GM21367 (cell line): ENCODE data around the gene UPK1B.
A peak's percentile ranks its signal among the peaks of the same experiment; 100 is the strongest.

Source experiments
- ATAC-seq: cut with Tn5 transposase; IDR thresholded peaks from one replicate; pipeline ENCODE4 v1.9.1; 2021; ENCODE audit not compliant: unreplicated experiment

Gene UPK1B

GRCh38 chr3:119175872-119176756 is 2.7 kb downstream of the UPK1B start:
- no peak for ATAC-seq

GRCh38 chr3:119176778-119177177 is 3.4 kb downstream of the UPK1B start:
- no peak for ATAC-seq

GRCh38 chr3:119177321-119177720 is 3.9 kb downstream of the UPK1B start:
- ATAC-seq, result no peak

GRCh38 chr3:119181765-119182164 is 8.4 kb downstream of the UPK1B start:
- ATAC-seq, result no peak

GRCh38 chr3:119184111-119184510 is 10.7 kb downstream of the UPK1B start:
- no peak for ATAC-seq

- no peak for ATAC-seq
These were observed 11.6 kb downstream of the UPK1B start for GRCh38 chr3:119184796-119185570.

- no peak for ATAC-seq
These were observed 13.9 kb downstream of the UPK1B start for GRCh38 chr3:119187266-119187665.

- no peak for ATAC-seq
These were observed 18.4 kb downstream of the UPK1B start for GRCh38 chr3:119191800-119192199.

- ATAC-seq, result no peak
These were observed 21.1 kb downstream of the UPK1B start for GRCh38 chr3:119194237-119195150.

GRCh38 chr3:119195151-119195476 is 21.7 kb downstream of the UPK1B start:
- ATAC-seq, result no peak

GRCh38 chr3:119195911-119196310 is 22.5 kb downstream of the UPK1B start:
- no peak for ATAC-seq

- no peak for ATAC-seq
These were observed 31.8 kb downstream of the UPK1B start for GRCh38 chr3:119205209-119205608.

GRCh38 chr3:119205685-119206084 is 32.3 kb downstream of the UPK1B start:
- no peak for ATAC-seq

- no peak for ATAC-seq
These were observed 33.5 kb downstream of the UPK1B start for GRCh38 chr3:119206611-119207511.

- ATAC-seq, result no peak
These were observed 34.1 kb downstream of the UPK1B start for GRCh38 chr3:119207512-119207875.

GRCh38 chr3:119211193-119211592 is 37.8 kb downstream of the UPK1B start:
- no peak for ATAC-seq

GRCh38 chr3:119211803-119212202 is 38.4 kb downstream of the UPK1B start:
- no peak for ATAC-seq

GRCh38 chr3:119219069-119219468 is 45.7 kb downstream of the UPK1B start:
- peak; percentile 99 for ATAC-seq

GRCh38 chr3:119220198-119220597 is 46.8 kb downstream of the UPK1B start:
- ATAC-seq, result no peak

GRCh38 chr3:119220970-119221667 is 47.7 kb downstream of the UPK1B start:
- no peak for ATAC-seq
